ENCODE results near the gene UBE2M. TPM values are rescaled to one million over a fixed set of nuclear protein-coding genes. Genes with fewer than 3 reads are reported as not detected.

The UBE2M gene
- polyA plus RNA-seq, 1 donor from 2014 or later = 138 TPM

GRCh38 chr19:58519087-58519354 is 39.4 kb downstream of the UBE2M start:
- Histone ChIP-seq H3K27me3 (ENCODE audit: insufficient read depth, low read depth, low read length) (no peaks in the 10 kb centered on the region), H3K9me2 (ENCODE audit: insufficient read depth, low read length) (no peaks in the 10 kb centered on the region), H3K4me3 (ENCODE audit: low read length) (peak overlapping the region; percentile 92), H3K9me3 (ENCODE audit: low read length) (no peaks in the 10 kb centered on the region), H3F3A (ENCODE audit: insufficient read depth, low read length, poor library complexity, severe bottlenecking) (peaks cover 7% of the 10 kb centered on the region), H3K9ac (ENCODE audit: low read length) (peak overlapping the region; percentile 97), H3K79me2 (replicated peaks; ENCODE audit: insufficient read depth, low read length) (peaks cover 13% of the 10 kb centered on the region), H3K36me3 (ENCODE audit: insufficient read depth, low read length) (no peaks in the 10 kb centered on the region), H2AFZ (ENCODE audit: low read depth, low read length) (peak overlapping the region; percentile 66), H3K4me2 (ENCODE audit: low read length) (peak overlapping the region; percentile 89), H3K27ac (ENCODE audit: low read length) (peak overlapping the region; percentile 95), H4K20me1 (ENCODE audit: insufficient read depth) (no peaks in the 10 kb centered on the region)
- TF ChIP-seq SMC3 (conservative IDR thresholded peaks at IDR 0.05; ENCODE audit: poor library complexity) (peak; percentile 57), TAF1 (IDR thresholded peaks at IDR 0.05; ENCODE audit: low read depth) (no peak)

GRCh38 chr19:58518256-58519086 is 39.9 kb downstream of the UBE2M start:
- H3K79me2 ChIP-seq (replicated peaks; ENCODE audit: insufficient read depth, low read length) = peaks cover 13% of the 10 kb centered on the region
- H3K9me3 ChIP-seq (ENCODE audit: low read length) = no peaks in the 10 kb centered on the region
- peak overlapping the region; percentile 66 for H2AFZ ChIP-seq (ENCODE audit: low read depth, low read length)
- no peaks in the 10 kb centered on the region for H3K27me3 ChIP-seq (ENCODE audit: insufficient read depth, low read depth, low read length)
- peak overlapping the region; percentile 95 for H3K27ac ChIP-seq (ENCODE audit: low read length)
- H3K9me2 ChIP-seq (ENCODE audit: insufficient read depth, low read length) = no peaks in the 10 kb centered on the region
- no peaks in the 10 kb centered on the region for H3K36me3 ChIP-seq (ENCODE audit: insufficient read depth, low read length)
- peaks cover 7% of the 10 kb centered on the region for H3F3A ChIP-seq (ENCODE audit: insufficient read depth, low read length, poor library complexity, severe bottlenecking)
- H3K4me3 ChIP-seq (ENCODE audit: low read length) = peak overlapping the region; percentile 92
- H3K9ac ChIP-seq (ENCODE audit: low read length) = peak overlapping the region; percentile 97
- peak overlapping the region; percentile 89 for H3K4me2 ChIP-seq (ENCODE audit: low read length)
- no peak for TF ChIP-seq EZH2 (IDR thresholded peaks at IDR 0.05; ENCODE audit: borderline replicate concordance, insufficient read depth, low read length, poor library complexity, severe bottlenecking)
- TF ChIP-seq CTCF (IDR thresholded peaks at IDR 0.05; ENCODE audit: poor library complexity, severe bottlenecking) = peak; percentile 66
- TF ChIP-seq POLR2AphosphoS5 (IDR thresholded peaks at IDR 0.05) = no peak
- no peaks in the 10 kb centered on the region for H4K20me1 ChIP-seq (ENCODE audit: insufficient read depth)

- Histone ChIP-seq H3F3A (ENCODE audit: insufficient read depth, low read length, poor library complexity, severe bottlenecking) (peaks cover 7% of the 10 kb centered on the region), H4K20me1 (ENCODE audit: insufficient read depth) (no peaks in the 10 kb centered on the region), H3K4me2 (ENCODE audit: low read length) (no peak overlapping the region), H3K79me2 (replicated peaks; ENCODE audit: insufficient read depth, low read length) (peaks cover 13% of the 10 kb centered on the region), H3K4me3 (ENCODE audit: low read length) (no peak overlapping the region), H3K9me3 (ENCODE audit: low read length) (no peaks in the 10 kb centered on the region), H3K27ac (ENCODE audit: low read length) (no peak overlapping the region), H2AFZ (ENCODE audit: low read depth, low read length) (no peak overlapping the region), H3K36me3 (ENCODE audit: insufficient read depth, low read length) (no peaks in the 10 kb centered on the region), H3K9me2 (ENCODE audit: insufficient read depth, low read length) (no peaks in the 10 kb centered on the region), H3K9ac (ENCODE audit: low read length) (no peak overlapping the region), H3K27me3 (ENCODE audit: insufficient read depth, low read depth, low read length) (no peaks in the 10 kb centered on the region)
- TF ChIP-seq TAF1 (IDR thresholded peaks at IDR 0.05; ENCODE audit: low read depth) = no peak
These were observed 41.2 kb downstream of the UBE2M start for GRCh38 chr19:58516964-58517833.

Measured in neural cell (in vitro differentiated cells).